Stimulated activated CD4-positive, alpha-beta T cell treated with anti-CD3 and anti-CD28 coated beads, Interleukin-15, amount 100 ng/mL, for 24 hours (primary cell): Measurements from ENCODE around the gene PAOX.

ENCODE experiments used
- DNase-seq: peaks from one replicate; pipeline ENCODE4 v3.0.0-alpha.2; 2020

The PAOX gene

GRCh38 chr10:133379152-133379800, at the start of gene PAOX:
TSS of gene PAOX (plus strand) at chr10:133379262. CDS start at chr10:133379317, 55 bp downstream.
- peak; percentile 75 for DNase-seq

GRCh38 chr10:133329491-133330202, 49.4 kb upstream of the PAOX start:
- DNase-seq = peak; percentile 92

DNA sequence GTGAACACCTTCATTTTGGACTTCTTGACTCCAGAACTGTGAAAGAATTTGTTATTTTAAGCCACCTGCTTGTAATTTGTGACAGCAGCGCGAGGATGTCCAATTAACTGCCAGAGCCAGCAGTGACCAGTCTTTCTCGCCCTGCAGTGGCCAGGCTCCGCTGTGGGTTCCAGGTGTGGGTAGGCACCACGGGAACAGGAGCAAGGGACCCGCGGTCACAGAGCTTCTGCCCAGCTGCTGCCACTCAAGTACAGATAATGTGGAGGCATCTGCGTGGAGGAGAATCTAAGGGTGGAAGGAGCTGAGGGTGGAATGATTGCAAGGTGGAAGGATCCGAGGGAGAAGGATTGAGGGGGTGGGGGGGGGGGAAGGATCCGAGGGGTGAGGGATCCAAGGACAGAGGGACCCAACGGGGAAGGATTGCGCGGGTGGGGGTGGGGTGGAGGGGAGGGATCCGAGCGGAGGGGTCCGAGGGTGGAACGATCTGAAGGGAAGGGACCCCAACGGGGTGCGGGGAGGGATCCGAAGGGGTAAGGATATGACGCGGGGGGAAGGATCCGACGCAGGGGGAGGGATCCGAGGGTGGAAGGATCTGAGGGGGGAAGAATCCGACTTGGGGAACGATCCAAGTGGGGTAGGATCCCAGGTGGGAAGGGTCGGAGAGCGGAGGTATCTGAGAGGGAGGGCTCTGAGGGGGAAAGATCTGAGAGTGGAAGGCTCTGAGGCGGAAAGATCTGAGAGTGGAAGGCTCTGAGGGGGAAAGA, 45.9 kb upstream of the PAOX start:
- DNase-seq = no peak

- peak; percentile 52 for DNase-seq
These were observed 44.4 kb upstream of the PAOX start for GRCh38 chr10:133334503-133335245.

GRCh38 chr10:133335246-133336117, 43.6 kb upstream of the PAOX start:
- DNase-seq = peak; percentile 82

DNA sequence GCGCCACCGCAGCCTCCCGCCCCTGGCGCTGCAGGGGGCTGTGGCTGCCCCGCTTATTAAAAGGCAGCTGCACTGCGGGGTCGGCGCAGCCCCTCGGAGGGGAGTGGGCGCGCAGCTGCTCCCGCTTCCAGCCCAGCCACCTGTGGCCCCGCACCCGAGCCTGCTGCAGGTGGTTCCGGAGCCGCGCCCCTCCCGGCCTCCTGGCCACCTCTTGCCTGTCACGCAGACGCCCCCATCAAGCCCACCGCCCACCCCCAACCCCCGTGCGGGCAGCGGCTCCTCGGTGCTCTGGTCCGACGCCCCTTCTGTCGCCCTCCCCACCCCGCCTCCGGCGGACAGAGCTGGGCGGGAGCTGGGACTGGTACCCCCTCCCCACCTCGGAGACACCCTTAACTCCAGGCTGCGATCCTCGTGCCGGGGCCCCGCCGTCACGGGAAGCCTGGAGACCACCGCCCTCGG, 42.9 kb upstream of the PAOX start:
- DNase-seq = no peak

DNA sequence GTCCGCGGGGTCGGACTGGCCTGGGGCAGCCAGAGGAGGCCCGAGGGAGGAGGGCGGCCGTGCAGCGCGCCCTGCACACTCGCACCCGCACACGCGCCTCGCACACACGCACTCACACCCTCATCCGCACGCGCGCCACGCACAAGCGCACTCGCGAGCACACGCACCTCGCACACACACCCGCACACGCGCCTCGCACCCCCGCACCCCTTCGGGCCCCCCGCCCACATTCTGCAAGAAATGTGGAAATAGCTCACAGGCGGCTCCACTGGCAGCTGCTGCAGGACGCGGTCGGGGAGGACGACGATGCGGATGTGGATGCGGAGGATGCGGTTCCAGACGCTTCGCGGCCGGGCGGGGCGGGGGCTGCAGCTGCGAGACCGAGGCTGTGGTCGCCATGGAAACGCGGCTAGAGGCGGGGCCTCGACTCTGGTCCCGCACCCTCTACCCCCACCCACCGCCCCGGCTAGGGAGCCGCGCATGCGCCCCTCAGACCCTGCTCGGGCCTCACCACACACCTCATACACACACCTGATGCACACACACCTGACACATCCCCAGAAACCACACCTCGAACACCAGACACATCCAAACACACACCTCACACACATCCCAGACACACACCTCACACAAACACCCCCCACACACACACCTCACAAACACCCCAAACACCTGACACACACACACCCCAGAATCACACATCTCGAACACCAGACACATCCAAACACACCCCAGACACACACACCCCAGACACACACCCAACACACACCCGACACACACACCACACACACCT, 42.3 kb upstream of the PAOX start, which contains the start of gene CALY:
TSS of gene CALY (minus strand) at position 320 of the 793 bp plus-strand sequence. CDS start 7,907 bp downstream, outside the sequence.
- DNase-seq = peak; percentile 74

DNA sequence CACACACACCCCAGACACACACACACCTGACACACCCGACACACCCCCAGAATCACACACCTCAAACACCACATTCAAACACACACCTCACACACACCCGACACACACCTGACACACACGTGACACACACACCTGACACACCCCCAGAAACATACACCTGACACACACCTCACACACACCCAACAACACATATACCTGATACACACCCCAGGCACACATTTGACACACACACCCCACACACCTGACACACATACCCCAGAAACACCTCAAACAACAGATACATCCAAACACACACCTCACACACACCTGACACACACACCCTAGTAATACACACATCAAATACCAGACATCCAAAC, 41.7 kb upstream of the PAOX start:
- DNase-seq = no peak

GRCh38 chr10:133338080-133339071, 40.7 kb upstream of the PAOX start:
- DNase-seq = no peak

- DNase-seq = no peak
These were observed 39.2 kb upstream of the PAOX start for GRCh38 chr10:133339708-133340380.

DNA sequence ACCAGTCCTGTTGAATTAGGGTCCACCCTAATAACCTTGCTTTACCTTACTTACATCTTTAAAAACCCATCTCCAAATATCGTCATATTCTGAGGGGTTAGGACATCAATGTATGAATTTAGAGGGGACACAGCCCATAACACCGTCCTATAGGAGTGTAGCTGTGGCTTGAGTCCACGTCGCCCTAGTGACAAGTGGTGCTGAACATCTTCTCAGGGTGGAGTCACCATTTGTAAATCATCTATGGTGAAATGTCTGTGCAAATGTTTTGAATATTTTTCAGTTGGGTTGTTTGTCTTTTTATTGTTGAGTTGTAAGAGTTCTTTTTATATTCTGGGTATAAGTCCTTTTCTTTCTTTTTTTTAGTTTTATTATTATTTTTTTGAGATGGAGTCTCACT, 37.1 kb upstream of the PAOX start:
- no peak for DNase-seq

DNA sequence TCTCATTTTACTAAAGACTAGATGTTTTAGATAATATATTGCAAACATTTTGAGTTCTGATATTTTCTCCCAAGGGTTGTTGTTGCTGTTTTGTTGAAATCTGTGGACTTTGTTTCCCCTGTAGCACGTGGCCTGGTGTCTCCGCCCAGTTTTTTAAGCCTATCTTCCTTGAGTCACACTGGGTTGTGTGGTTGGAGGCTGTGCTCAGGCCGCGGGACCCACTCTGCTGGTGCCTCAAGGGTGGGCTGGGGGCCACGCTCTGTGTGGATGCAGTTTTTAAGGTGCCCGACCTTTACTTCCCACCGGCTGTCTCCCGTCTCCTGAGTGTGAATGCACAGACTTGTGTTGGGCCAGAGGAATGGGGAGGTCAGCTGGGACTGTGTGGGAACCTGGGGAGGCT, 36.1 kb upstream of the PAOX start:
- no peak for DNase-seq

DNA sequence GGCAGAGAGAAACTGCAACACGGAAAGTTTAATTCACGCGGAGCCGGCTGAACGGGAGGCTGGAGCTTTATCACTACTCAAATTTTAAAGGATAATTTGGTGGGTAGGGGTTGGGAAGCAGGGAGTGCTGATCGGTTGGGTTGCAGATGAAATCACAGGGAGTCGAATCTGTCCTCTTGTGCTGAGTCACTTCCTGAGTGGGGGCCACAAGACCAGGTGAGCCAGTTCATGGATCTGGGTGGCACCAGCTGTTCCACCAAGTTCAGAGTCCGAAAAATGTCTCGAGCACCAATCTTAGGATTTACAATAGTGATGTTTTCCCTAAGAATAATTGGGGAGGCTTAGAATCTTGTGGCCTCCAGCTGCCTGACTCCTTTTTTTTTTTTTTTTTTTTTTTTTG, 35.5 kb upstream of the PAOX start:
- no peak for DNase-seq

DNA sequence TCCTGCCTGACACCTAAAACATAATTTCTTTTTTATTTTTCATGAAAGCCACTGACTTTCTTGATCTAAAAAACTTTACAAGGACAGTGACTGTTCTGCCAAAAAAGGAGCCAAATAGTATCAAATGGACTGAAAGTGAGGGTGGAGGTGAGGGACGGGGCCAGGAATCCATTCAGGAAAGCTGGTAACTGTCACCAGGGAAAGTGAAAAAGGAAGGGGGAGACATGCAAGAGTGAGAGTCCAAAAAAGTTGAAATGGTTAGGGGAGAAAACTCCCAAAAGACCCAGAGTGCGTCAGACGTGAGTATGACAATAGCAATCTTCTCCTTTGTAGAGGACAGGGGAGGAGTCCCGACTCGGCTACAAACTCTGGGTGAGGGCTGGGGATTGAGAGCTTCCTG, 34.8 kb upstream of the PAOX start:
- DNase-seq = no peak

GRCh38 chr10:133346413-133346812, 32.6 kb upstream of the PAOX start:
- no peak for DNase-seq

- no peak for DNase-seq
These were observed 31.1 kb upstream of the PAOX start for GRCh38 chr10:133347710-133348517.

DNA sequence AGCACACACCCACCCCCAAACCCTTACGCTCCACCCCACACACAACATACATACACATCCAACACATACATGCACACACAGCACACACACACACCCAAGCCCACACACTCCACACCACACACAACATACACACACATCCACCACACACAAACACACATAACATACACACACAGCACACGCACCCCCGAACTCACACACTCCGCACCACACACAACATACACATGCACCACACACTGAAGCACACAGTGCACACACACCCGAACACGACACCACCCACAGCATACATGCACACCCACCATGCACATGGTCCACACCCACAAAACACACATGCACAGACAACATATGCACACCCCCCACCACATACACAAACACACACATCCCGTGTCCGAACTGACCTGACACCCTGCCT, 29.9 kb upstream of the PAOX start:
- no peak for DNase-seq

DNA sequence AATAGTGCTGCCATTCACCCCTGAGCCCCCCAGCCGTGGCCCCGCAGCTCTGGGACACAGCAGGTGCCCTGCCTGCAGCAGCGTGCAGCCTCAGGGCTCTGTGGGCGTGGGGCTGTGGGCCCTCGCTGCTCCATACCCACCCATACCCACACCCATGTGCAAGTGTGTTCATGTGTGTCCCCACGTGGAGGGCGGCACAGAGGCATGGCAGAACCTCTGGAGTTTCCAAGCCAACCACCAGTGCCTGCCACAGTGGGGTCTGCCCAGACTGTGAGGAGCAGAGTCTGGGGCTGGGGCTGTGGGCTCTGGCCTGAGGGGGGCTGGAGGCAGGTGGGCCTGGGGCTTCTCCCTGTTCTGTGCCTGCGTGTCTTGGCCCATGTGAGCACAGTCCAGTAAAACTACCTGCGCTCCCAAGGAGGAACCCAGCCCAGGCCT, 29.5 kb upstream of the PAOX start:
- no peak for DNase-seq
